ENCODE results near the gene NR0B1. TPM values are rescaled to one million over a fixed set of nuclear protein-coding genes. Genes with fewer than 3 reads are reported as not detected.

NR0B1 gene
- total and polyA plus RNA-seq, 10 donors = not detected

DNA sequence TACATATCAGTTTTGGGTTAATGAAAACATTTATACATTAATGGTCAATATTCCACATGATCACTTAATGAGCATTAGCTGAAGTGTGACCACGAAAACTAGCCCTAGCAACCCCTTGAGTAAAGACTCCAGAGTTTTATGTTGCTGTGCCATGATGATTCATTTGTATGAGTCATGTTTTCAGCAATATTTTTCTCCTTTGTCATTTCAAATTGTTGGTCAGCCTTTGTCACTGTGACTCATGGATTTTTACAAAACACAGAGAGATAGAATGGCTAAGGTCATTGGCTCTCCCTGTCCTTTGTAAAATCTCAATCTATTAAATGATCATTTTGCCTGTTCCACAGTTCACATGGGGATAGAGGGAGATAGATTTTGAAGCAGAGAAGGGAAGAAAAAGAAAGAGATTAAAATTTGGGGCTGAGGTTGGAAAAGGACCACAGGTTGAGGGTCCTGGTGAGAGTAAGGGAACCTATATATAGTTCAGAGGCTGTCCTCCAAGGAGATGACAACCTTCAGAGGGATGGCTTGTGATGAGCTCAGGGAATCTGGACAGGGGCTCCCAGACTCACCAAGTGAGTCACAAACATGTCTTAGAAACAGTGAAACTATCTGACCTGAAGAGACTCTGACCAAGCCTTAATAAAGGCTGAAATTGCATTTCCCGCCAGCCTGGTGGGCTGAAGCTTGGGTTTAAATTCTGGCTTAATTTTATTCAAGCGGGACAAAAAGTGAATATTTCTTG, 25.6 kb downstream of the NR0B1 start:
- TF ChIP-seq POLR2A (IDR thresholded peaks at IDR 0.05) (no peak), POLR2AphosphoS5 (IDR thresholded peaks at IDR 0.05) (no peak)
- TF ChIP-seq, protein P1, sequence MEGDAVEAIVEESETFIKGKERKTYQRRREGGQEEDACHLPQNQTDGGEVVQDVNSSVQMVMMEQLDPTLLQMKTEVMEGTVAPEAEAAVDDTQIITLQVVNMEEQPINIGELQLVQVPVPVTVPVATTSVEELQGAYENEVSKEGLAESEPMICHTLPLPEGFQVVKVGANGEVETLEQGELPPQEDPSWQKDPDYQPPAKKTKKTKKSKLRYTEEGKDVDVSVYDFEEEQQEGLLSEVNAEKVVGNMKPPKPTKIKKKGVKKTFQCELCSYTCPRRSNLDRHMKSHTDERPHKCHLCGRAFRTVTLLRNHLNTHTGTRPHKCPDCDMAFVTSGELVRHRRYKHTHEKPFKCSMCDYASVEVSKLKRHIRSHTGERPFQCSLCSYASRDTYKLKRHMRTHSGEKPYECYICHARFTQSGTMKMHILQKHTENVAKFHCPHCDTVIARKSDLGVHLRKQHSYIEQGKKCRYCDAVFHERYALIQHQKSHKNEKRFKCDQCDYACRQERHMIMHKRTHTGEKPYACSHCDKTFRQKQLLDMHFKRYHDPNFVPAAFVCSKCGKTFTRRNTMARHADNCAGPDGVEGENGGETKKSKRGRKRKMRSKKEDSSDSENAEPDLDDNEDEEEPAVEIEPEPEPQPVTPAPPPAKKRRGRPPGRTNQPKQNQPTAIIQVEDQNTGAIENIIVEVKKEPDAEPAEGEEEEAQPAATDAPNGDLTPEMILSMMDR (IDR thresholded peaks at IDR 0.05 in 8 of 11, conservative IDR thresholded peaks at IDR 0.05 in 3 of 11) = no peak
- no peak for DNase-seq
- Histone ChIP-seq H3K4me3 (no peak overlapping the region), H3K9me3 (no peaks in the 10 kb centered on the region), H3K27ac (no peak overlapping the region), H3K4me1 (no peaks in the 10 kb centered on the region), H3K36me3 (no peaks in the 10 kb centered on the region), H3K27me3 (replicated peaks in 1 of 7) (no peaks in the 10 kb centered on the region)
- intact Hi-C loops (cut with DNase I; ENCODE audit: low total_unique reads) = no loop called here
- 57 to 85% (median 61%) methylated on average over 3 of the region's 3 CpGs for WGBS, 5 donors

GRCh38 chrX:30282527-30282926, 26.7 kb downstream of the NR0B1 start:
- Histone ChIP-seq H3K27ac (no peak overlapping the region), H3K9me3 (no peaks in the 10 kb centered on the region), H3K27me3 (replicated peaks in 1 of 7) (no peaks in the 10 kb centered on the region), H3K4me1 (no peaks in the 10 kb centered on the region), H3K4me3 (no peak overlapping the region), H3K36me3 (no peaks in the 10 kb centered on the region)
- TF ChIP-seq, protein P1 (IDR thresholded peaks at IDR 0.05 in 8 of 11, conservative IDR thresholded peaks at IDR 0.05 in 3 of 11) = no peak
- TF ChIP-seq POLR2A (IDR thresholded peaks at IDR 0.05) = no peak
- TF ChIP-seq POLR2AphosphoS5 (IDR thresholded peaks at IDR 0.05) = no peak
- intact Hi-C loops (cut with DNase I; ENCODE audit: low total_unique reads) = no loop called here
- DNase-seq = no peak

DNA sequence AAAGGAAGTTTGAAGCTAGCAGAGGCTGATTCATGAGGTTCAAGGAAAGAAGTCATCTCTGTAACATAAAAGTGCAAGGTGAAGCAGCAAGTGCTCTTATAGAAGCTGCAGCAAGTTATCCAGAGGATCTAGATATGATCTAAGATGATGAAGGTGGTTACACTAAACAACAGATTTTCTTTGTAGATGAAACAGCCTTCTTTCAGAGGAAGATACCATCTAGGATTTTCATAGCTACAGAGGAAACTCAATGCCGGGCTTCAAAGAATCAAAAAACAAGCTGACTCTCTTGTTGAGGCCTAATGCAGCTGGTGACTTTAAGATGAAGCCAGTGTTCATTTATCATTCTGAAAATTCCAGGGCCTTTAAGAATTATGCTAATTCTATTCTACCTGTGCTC, 28.8 kb downstream of the NR0B1 start:
- no peaks in the 10 kb centered on the region for H3K9me3 ChIP-seq

DNA sequence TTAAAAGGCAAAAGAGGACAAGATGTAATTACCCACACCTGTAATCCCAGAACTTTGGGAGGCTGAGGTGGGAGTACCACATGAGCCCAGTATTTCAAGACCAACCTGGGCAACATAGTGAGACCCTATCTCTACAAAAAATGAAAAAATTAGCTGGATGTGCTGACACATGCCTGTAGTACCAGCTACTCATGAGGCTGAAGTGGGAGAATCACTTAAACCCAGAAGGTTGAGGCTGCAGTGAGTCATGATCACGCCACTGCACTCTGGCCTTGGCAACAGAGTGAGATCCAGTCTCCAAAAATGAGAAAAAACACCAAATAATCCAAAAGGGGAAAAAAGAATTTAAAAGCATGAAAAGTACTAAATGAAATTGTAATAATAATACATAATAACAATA, 30.8 kb downstream of the NR0B1 start:
- Histone ChIP-seq H3K4me1 (no peaks in the 10 kb centered on the region), H3K36me3 (no peaks in the 10 kb centered on the region), H3K9me3 (no peaks in the 10 kb centered on the region), H3K4me3 (no peak overlapping the region), H3K27me3 (replicated peaks in 1 of 7) (no peaks in the 10 kb centered on the region), H3K27ac (no peak overlapping the region)
- intact Hi-C loops (cut with DNase I; ENCODE audit: low total_unique reads) = no loop called here
- DNase-seq = no peak
- WGBS, 5 donors = 0 to 93% (median 71%) methylated on average over 1 of the region's 1 CpG
- TF ChIP-seq, protein P1 (IDR thresholded peaks at IDR 0.05 in 8 of 11, conservative IDR thresholded peaks at IDR 0.05 in 3 of 11) = no peak
- TF ChIP-seq POLR2AphosphoS5 (IDR thresholded peaks at IDR 0.05) (no peak), POLR2A (IDR thresholded peaks at IDR 0.05) (no peak)

More for the DNA sequence above, 28.8 kb downstream of the NR0B1 start:
- 62 to 90% (median 82%) methylated on average over 1 of the region's 1 CpG for WGBS, 5 donors
- Histone ChIP-seq H3K27me3 (replicated peaks in 1 of 7) (no peaks in the 10 kb centered on the region), H3K36me3 (no peaks in the 10 kb centered on the region), H3K4me3 (no peak overlapping the region), H3K4me1 (no peaks in the 10 kb centered on the region), H3K27ac (no peak overlapping the region)
- DNase-seq = no peak
- intact Hi-C loops (cut with DNase I; ENCODE audit: low total_unique reads) = no loop called here
- no peak for TF ChIP-seq POLR2AphosphoS5 (IDR thresholded peaks at IDR 0.05)
- TF ChIP-seq, protein P1 (IDR thresholded peaks at IDR 0.05 in 8 of 11, conservative IDR thresholded peaks at IDR 0.05 in 3 of 11) = no peak
- TF ChIP-seq POLR2A (IDR thresholded peaks at IDR 0.05) = no peak
